ENCODE results near the gene YTHDC2. TPM values are rescaled to one million over a fixed set of nuclear protein-coding genes. Genes with fewer than 3 reads are reported as not detected.

The YTHDC2 gene
- total and polyA plus RNA-seq, 10 of the 15 experiments (the other 5 are each of a cell fraction or from before 2014, with no cell fraction given) = 3.8 to 25.8 (median 16.4) TPM

DNA sequence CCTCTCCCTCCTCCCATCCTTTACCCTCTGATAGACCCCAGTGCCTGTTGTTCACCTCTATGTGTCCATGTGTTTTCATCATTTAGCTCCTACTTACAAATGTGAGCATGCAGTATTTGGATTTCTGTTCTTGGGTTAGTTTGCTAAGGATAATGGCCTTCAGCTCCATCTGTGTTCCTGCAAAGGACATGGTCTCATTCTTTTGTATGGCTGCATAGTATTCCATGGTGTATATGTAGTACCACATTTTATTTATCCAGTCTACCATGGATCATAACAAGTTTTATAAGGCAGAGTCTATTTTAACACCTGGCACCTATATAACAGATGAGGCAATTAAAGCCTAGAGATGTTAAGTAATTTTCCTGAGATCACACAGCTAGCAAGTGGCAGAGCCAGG lies 7.4 kb downstream of the YTHDC2 start (continued):
- TF ChIP-seq, protein P1, sequence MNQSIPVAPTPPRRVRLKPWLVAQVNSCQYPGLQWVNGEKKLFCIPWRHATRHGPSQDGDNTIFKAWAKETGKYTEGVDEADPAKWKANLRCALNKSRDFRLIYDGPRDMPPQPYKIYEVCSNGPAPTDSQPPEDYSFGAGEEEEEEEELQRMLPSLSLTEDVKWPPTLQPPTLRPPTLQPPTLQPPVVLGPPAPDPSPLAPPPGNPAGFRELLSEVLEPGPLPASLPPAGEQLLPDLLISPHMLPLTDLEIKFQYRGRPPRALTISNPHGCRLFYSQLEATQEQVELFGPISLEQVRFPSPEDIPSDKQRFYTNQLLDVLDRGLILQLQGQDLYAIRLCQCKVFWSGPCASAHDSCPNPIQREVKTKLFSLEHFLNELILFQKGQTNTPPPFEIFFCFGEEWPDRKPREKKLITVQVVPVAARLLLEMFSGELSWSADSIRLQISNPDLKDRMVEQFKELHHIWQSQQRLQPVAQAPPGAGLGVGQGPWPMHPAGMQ (IDR thresholded peaks at IDR 0.05; ENCODE audit: borderline replicate concordance) = no peak
- no peak for TF ChIP-seq KAT2A (conservative IDR thresholded peaks at IDR 0.05; ENCODE audit: control insufficient read depth, low read depth, low read length)

GRCh38 chr5:113523168-113523567 lies 9.7 kb downstream of the YTHDC2 start:
- SMC1A ChIA-PET (ENCODE audit: uncharacterized antibody, unreplicated experiment) = interaction anchor here (1.1 to 1.5 kb wide), 2 partner anchors 8 to 559 kb away, joined by 3 to 4 read pairs; no protein-coding TSS in a partner anchor
- in situ Hi-C loops (cut with MboI) = no loop called here
- H3K4me1 ChIP-seq (ENCODE audit: control insufficient read depth, insufficient read depth, low read length) = peaks cover 16% of the 10 kb centered on the region
- no peak for TF ChIP-seq YBX1 (IDR thresholded peaks at IDR 0.05)
- TF ChIP-seq CTCF (IDR thresholded peaks at IDR 0.05 in 2 of 3, conservative IDR thresholded peaks at IDR 0.05 in 1 of 3; ENCODE audit: control insufficient read depth in 2 of 3, extremely low read depth in 1 of 3, insufficient read depth in 1 of 3, low read depth in 3 of 3, low read length in 3 of 3) = no peak
- DNase-seq (ENCODE audit: low read depth, low spot score) = no peak
- H3K36me3 ChIP-seq (ENCODE audit: control insufficient read depth in 2 of 2, insufficient read depth in 2 of 2, low read length in 1 of 2) = no peaks in the 10 kb centered on the region; a peak in 2 of 4 replicates
- no TSS peak for BruUV-seq (replicated peaks)
- intact Hi-C loops (cut with micrococcal nuclease; ENCODE audit: unreplicated experiment) = no loop called here
- H3K79me2 ChIP-seq (ENCODE audit: control insufficient read depth, insufficient read depth, low read length) = peaks cover 22% of the 10 kb centered on the region
- no peak overlapping the region for H2AFZ ChIP-seq (ENCODE audit: control insufficient read depth, low read depth, low read length)
- H4K20me1 ChIP-seq (ENCODE audit: control insufficient read depth, insufficient read depth) = no peaks in the 10 kb centered on the region
- POLR2A ChIA-PET = no interaction called here
- peak; percentile 42 for ATAC-seq
- H3K4me3 ChIP-seq = no peak overlapping the region
- RAD21 ChIA-PET (ENCODE audit: unreplicated experiment) = interaction anchor here (0.9 to 2.3 kb wide), 4 partner anchors 9 to 89 kb away, joined by 3 to 10 read pairs (median 4); partner anchors contain the start of gene YTHDC2
- WGBS (ENCODE audit: insufficient coverage, insufficient replicate concordance, low lambda C conversion rate, missing lambda C conversion rate) = 0% methylated on average over 2 of the region's 2 CpGs
- no peak for FAIRE-seq
- no peak overlapping the region for H3K9ac ChIP-seq (ENCODE audit: control insufficient read depth, insufficient read depth, low read length)
- CTCF ChIA-PET = interaction anchor here (0.8 to 1.7 kb wide), 3 partner anchors 82 to 527 kb away, joined by 3 to 5 read pairs (median 4); no protein-coding TSS in a partner anchor
- H3K27ac ChIP-seq (ENCODE audit: control insufficient read depth, insufficient read depth) = no peak overlapping the region; the same call in 1 of the 2 replicates
- H3K27me3 ChIP-seq (replicated peaks in 1 of 2; ENCODE audit: control insufficient read depth in 2 of 2, insufficient read depth in 2 of 2, low read length in 1 of 2) = no peaks in the 10 kb centered on the region
- no peak overlapping the region for H3K4me2 ChIP-seq (ENCODE audit: control insufficient read depth, insufficient read depth)
- no peaks in the 10 kb centered on the region; the same call in 2 of the 3 replicates for H3K9me3 ChIP-seq (replicated peaks; ENCODE audit: control insufficient read depth, insufficient read depth, low read length)
